WTC11 (cell line): ENCODE results near the gene SKIC8. TPM values are rescaled to one million over a fixed set of nuclear protein-coding genes. Genes with fewer than 3 reads are reported as not detected.

Experiments
- ATAC-seq: fragments of 200-7000 bp; cut with Tn5 transposase; 2 replicates; pipeline ENCODE4 v1.10.0; 2021; ENCODE audit warnings: mild to moderate bottlenecking, moderate library complexity
- CTCF ChIA-PET: fragments of 300-600 bp; sonication (Branson Sonifier 250); formaldehyde crosslinking; loops from one replicate; lab custom pipeline; 2021; ENCODE audit warnings: antibody characterized with exemption; lab: Charles Lee
- POLR2A ChIA-PET: fragments of 350-600 bp; sonication (Branson Sonifier 250); formaldehyde crosslinking; loops from one replicate; lab custom pipeline; 2021; ENCODE audit warnings: antibody characterized with exemption; lab: Charles Lee
- DNase-seq: peaks from one replicate; pipeline ENCODE4 v3.0.0; 2021; ENCODE audit warnings: low spot score
- H3K27ac Mint-ChIP-seq: 2 replicates; pipeline ENCODE4 v1.8.0; 2021; ENCODE audit warnings: mixed read lengths
- H3K27me3 Mint-ChIP-seq: 2 replicates; pipeline ENCODE4 v1.8.0; 2021; ENCODE audit warnings: low read depth, mild to moderate bottlenecking, moderate library complexity, mixed read lengths
- H3K36me3 Mint-ChIP-seq: 2 replicates; pipeline ENCODE4 v1.8.0; 2021; ENCODE audit warnings: mixed read lengths
- H3K4me1 Mint-ChIP-seq: 2 replicates; pipeline ENCODE4 v1.8.0; 2022; ENCODE audit warnings: mixed read lengths
- H3K4me3 Mint-ChIP-seq: 2 replicates; pipeline ENCODE4 v1.8.0; 2021; ENCODE audit warnings: mild to moderate bottlenecking, moderate library complexity, mixed read lengths
- H3K9me3 Mint-ChIP-seq: 2 replicates; pipeline ENCODE4 v1.8.0; 2021; ENCODE audit warnings: mixed read lengths
- AFF4 ChIP-seq: sonication (generic); formaldehyde crosslinking; IDR thresholded peaks from 2 replicates; pipeline ENCODE4 v1.8.1; 2023; ENCODE audit warnings: mild to moderate bottlenecking, missing genetic modification reagents, borderline replicate concordance
- ARID4B ChIP-seq: sonication (generic); formaldehyde crosslinking; IDR thresholded peaks from 2 replicates; pipeline ENCODE4 v1.8.0; 2023; ENCODE audit warnings: missing genetic modification reagents, mild to moderate bottlenecking, borderline replicate concordance
- CDX4 ChIP-seq: fragments of 250-450 bp; sonication (Bioruptor Pico); IDR thresholded peaks from 2 replicates; pipeline ENCODE4 v1.9.0; 2021; ENCODE audit warnings: moderate library complexity, mild to moderate bottlenecking, inconsistent platforms, borderline replicate concordance
- FOXP1 ChIP-seq: sonication (generic); formaldehyde crosslinking; IDR thresholded peaks from 2 replicates; pipeline ENCODE4 v1.8.0; 2022; ENCODE audit warnings: missing genetic modification reagents, mild to moderate bottlenecking, moderate library complexity, borderline replicate concordance
- GRHL2 ChIP-seq: fragments of 250-450 bp; sonication (Bioruptor Pico); IDR thresholded peaks from 2 replicates; pipeline ENCODE4 v1.8.0; 2022; ENCODE audit warnings: mild to moderate bottlenecking, moderate library complexity; ENCODE audit not compliant: insufficient replicate concordance, severe bottlenecking
- GTF2I ChIP-seq: fragments of 250-450 bp; sonication (Bioruptor Pico); conservative IDR thresholded peaks from 2 replicates; pipeline ENCODE4 v1.4.0; 2021; ENCODE audit warnings: mild to moderate bottlenecking
- IRF1 ChIP-seq: sonication (generic); formaldehyde crosslinking; IDR thresholded peaks from 2 replicates; pipeline ENCODE4 v1.8.0; 2023; ENCODE audit warnings: missing genetic modification reagents
- JUN ChIP-seq: sonication (generic); formaldehyde crosslinking; IDR thresholded peaks from 2 replicates; pipeline ENCODE4 v1.8.0; 2023; ENCODE audit warnings: mild to moderate bottlenecking, missing genetic modification reagents
- MAX ChIP-seq: sonication (generic); formaldehyde crosslinking; IDR thresholded peaks from 2 replicates; pipeline ENCODE4 v1.8.0; 2022; ENCODE audit warnings: mild to moderate bottlenecking, missing genetic modification reagents
- NFE2L1 ChIP-seq: sonication (generic); formaldehyde crosslinking; IDR thresholded peaks from 2 replicates; pipeline ENCODE4 v1.8.1; 2023; ENCODE audit warnings: missing genetic modification reagents
- OVOL2 ChIP-seq: fragments of 250-450 bp; sonication (Bioruptor Pico); IDR thresholded peaks from 2 replicates; pipeline ENCODE4 v1.9.0; 2021; ENCODE audit warnings: mild to moderate bottlenecking, borderline replicate concordance
- PRDM15 ChIP-seq: sonication (generic); formaldehyde crosslinking; IDR thresholded peaks from 2 replicates; pipeline ENCODE4 v1.8.0; 2022; ENCODE audit warnings: missing genetic modification reagents
- SOX15 ChIP-seq: fragments of 250-450 bp; sonication (Bioruptor Pico); IDR thresholded peaks from 2 replicates; pipeline ENCODE4 v1.9.0; 2021; ENCODE audit warnings: mild to moderate bottlenecking
- TCF7 ChIP-seq: sonication (generic); formaldehyde crosslinking; IDR thresholded peaks from 2 replicates; pipeline ENCODE4 v1.8.0; 2022; ENCODE audit warnings: mild to moderate bottlenecking, low read depth, missing genetic modification reagents, moderate library complexity
- TP53 ChIP-seq: sonication (generic); formaldehyde crosslinking; IDR thresholded peaks from 2 replicates; pipeline ENCODE4 v1.8.1; 2023; ENCODE audit warnings: mild to moderate bottlenecking, missing genetic modification reagents
- ZNF219 ChIP-seq: sonication (generic); formaldehyde crosslinking; IDR thresholded peaks from 2 replicates; pipeline ENCODE4 v1.8.0; 2023; ENCODE audit warnings: missing genetic modification reagents, mild to moderate bottlenecking, borderline replicate concordance
- ZNF232 ChIP-seq: sonication (generic); formaldehyde crosslinking; IDR thresholded peaks from 2 replicates; pipeline ENCODE4 v1.8.0; 2022; ENCODE audit warnings: mild to moderate bottlenecking, missing genetic modification reagents
- ZSCAN18 ChIP-seq: fragments of 250-450 bp; sonication (Bioruptor Pico); IDR thresholded peaks from 2 replicates; pipeline ENCODE4 v2.1.2; 2022; ENCODE audit warnings: mild to moderate bottlenecking, moderate library complexity
- total RNA-seq: library from RNA; stranded (reverse); gene quantifications from 3 replicates; pipeline ENCODE4 v1.2.3, GENCODE V29; 2021

The SKIC8 gene
- total RNA-seq, 1 experiment from 2014 or later = 55.6 TPM

- Mint-ChIP-seq H3K27me3 (no peaks in the 10 kb centered on the region), H3K36me3 (peaks cover 21% of the 10 kb centered on the region), H3K9me3 (no peaks in the 10 kb centered on the region), H3K4me3 (no peak overlapping the region), H3K4me1 (no peaks in the 10 kb centered on the region), H3K27ac (no peak overlapping the region)
- ChIA-PET POLR2A (no interaction called here), CTCF (no interaction called here)
- DNase-seq (no peak), ATAC-seq (no peak)
- TF ChIP-seq ARID4B (CRISPR knock-in tag) = no peak
- no peak for TF ChIP-seq MAX (CRISPR knock-in tag)
- no peak for TF ChIP-seq GRHL2 (CRISPR knock-in tag)
- no peak for TF ChIP-seq ZNF219
- TF ChIP-seq TP53 (CRISPR knock-in tag) = no peak
- TF ChIP-seq TCF7 (CRISPR knock-in tag) = no peak
- TF ChIP-seq ZNF232 (CRISPR knock-in tag) = no peak
- no peak for TF ChIP-seq JUN (CRISPR knock-in tag)
- TF ChIP-seq CDX4 (CRISPR knock-in tag) = no peak
- no peak for TF ChIP-seq FOXP1 (CRISPR knock-in tag)
- TF ChIP-seq GTF2I (CRISPR knock-in tag) = no peak
- no peak for TF ChIP-seq SOX15 (CRISPR knock-in tag)
- no peak for TF ChIP-seq OVOL2 (CRISPR knock-in tag)
- no peak for TF ChIP-seq PRDM15 (CRISPR knock-in tag)
- TF ChIP-seq ZSCAN18 = no peak
- no peak for TF ChIP-seq NFE2L1 (CRISPR knock-in tag)
- no peak for TF ChIP-seq IRF1 (CRISPR knock-in tag)
- no peak for TF ChIP-seq AFF4 (CRISPR knock-in tag)
Observed at GRCh38 chr15:78291698-78292097, 7.7 kb downstream of the SKIC8 start.
